COR-L47 (cell line): Measurements from ENCODE around the gene PCP2.
"Not testable (repeated sequence)": the region's sequence is repeated elsewhere in the genome, so short reads cannot be mapped to it uniquely, and the experiment has no call there.

Source experiments
- DNase-seq: peaks from one replicate; lab custom pipeline; 2025; lab: John Stamatoyannopoulos, UW

Gene PCP2

DNA sequence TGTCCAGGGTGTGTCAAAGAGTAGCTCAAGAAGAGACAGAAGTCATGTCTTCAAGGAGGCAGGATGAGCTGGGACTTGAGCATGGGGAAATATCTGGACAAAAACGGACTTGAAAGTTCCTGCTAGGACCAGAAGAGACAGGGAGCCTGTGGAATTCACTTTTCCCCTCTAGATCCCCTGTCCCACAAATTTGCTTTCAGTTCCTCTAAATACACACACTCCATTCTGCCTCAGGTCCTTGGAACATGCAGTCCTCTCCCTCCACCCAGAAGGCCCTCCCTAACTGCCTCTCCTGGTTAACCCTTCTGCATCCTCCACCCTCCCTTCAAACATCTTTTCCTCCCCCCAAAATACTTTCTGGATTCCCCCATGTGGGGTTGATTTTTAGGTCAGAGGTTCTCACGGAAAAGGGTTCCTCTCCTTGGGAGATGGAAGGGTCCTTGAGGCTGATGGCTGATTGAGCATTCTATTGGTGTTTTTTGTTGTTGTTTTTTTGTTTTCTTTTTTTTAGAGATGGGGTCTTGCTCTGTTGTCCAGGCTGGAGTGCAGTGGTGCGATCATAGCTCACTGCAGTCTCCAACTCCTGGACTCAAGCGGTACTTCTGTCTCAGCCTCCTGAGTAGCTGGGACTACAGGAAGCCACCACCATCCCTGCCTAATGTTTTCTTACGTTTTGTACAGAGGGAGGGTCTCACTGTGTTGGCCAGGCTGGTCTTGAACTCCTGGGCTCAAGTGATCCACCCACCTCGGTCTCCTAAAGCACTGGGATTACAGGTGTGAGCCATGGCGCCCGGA is 28.4 kb upstream of the PCP2 start:
- no peak for DNase-seq

DNA sequence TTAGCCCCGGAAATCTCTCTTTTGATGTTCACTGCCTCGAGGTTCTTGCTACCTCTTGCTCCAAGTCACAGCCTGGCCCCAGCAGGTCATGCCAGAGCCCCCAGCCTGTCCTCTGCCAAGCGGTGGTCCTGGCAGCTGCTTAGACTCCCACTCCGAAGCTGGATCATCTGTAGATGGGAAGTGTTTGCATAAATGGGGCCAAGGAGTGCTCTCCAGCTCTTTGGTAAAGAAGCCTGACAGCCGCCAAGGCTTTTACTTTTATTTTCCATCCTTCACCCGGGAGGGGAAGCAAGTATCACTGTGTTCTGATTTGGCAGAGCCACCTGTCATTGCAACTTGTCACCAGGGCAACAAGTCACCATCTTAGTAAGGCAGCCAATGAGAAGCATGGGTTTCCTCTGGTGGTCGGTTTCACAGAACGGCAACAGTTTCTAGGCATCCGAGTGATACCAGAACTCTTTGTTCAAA is 24.7 kb upstream of the PCP2 start:
- DNase-seq, result no peak

DNA sequence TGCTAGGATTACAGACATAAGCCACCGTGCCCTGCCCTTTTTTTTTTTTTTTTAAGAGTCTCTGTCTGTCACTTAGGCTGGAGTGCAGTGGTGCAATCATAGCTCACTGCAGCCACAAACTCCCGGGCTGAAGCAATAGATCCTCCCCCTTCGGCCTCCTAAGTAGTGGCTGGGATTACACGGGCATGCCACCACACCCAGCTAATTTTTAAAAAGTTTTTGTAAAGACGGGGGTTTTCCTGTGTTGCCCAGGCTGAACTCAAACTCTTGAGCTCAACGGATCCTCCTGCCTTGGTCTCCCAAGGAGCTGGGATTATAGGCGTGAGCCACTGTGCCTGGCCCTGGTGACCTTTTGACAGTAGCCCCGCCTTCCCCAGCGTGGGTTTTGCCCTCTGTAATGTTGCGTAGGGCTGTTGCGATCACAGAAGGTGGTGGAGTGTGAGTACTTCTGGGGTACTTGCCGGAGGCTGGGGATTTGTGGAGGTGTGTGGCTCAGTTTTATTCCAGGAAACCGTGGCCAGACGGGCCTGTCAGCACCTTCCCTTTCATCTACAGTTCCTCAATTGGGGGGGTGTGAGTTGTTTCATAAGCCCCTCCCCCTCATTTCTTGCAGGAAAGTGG is 23.7 kb upstream of the PCP2 start:
- no peak for DNase-seq

DNA sequence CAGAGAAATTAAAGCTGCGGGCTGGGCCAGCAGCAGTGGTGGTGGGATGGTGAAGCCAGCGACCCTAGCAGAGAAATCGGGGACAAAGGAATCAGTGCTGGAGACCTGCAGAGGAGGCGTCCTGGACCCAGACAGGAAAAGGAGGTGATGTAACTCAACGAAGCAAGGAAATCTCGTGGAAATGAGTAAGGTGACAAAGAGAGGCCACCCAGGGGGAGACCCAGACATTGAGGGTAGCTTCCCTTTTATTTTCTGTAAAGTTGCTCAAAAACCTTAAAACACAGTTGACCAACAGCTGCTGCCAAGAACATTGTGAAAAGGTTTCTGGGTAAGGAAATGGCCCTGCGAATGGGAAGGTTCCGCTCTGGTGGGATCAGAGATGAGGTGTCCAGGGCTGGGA is 22.1 kb upstream of the PCP2 start:
- DNase-seq, result no peak

DNA sequence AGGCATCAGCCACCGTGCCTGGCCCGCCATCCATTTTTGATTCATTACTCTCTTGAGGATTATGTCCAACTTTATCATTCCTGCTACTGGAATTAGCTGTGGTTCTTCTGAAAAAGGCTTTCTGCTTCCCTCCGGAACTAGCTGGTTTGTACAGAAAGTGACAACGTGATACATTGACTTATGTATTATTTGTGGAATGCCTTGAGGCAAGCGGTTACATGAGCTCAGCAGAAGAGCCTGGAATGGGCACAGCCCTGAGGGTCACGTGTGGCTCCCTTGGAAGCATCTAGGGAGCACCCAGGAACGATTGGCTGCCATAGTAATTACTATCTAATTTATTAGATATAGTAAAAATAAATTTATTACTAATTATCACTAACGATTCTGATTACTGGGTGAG is 20.9 kb upstream of the PCP2 start:
- DNase-seq, result no peak

DNA sequence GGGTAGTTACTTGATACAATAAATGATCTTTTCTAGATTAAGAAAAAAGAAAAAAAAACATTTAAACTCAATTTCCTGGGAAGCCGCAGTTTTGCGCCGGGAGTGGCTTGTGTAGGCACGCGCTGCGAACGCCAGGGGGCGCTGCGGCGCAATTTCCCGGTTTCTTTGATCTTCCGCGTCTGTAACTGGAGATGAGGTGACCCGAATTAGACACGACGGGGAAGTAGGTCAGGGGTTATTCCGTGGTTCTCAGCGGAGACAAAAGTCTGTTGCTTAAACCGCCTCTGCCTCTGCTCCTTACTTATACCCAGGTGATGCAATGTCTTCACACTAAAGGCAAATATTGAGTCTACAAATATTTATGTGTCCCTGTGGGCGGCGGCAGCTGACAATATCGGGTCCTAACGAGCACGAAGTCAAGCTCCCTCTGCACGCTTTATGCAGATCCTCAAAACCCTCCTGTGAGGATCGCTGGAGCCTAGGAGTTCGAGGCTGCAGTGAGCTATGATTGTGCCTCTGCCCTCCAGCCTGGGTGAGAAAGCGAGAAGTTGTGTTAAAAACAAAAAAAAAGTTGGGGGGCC is 18.6 kb upstream of the PCP2 start:
- DNase-seq, result peak; percentile 55

DNA sequence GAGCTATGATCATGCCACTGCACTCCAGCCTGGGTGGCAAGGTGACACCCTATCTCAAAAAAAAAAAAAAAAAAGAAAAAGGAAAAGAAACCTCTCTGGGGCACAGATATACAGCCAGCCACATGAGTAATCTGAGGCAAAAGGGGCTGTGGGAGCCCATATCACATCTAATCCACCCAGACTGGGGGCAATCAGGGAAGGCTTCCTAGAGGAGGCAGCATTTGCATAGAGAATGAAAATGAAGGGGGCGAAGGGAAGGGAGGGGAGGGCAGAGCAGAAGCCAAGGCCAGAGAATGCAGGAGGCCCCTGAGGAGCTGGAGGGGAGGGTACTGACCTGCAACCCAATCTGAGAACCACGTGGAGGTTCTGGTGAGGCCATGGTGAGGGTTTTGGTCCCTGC is 16.6 kb upstream of the PCP2 start:
- DNase-seq, result no peak

DNA sequence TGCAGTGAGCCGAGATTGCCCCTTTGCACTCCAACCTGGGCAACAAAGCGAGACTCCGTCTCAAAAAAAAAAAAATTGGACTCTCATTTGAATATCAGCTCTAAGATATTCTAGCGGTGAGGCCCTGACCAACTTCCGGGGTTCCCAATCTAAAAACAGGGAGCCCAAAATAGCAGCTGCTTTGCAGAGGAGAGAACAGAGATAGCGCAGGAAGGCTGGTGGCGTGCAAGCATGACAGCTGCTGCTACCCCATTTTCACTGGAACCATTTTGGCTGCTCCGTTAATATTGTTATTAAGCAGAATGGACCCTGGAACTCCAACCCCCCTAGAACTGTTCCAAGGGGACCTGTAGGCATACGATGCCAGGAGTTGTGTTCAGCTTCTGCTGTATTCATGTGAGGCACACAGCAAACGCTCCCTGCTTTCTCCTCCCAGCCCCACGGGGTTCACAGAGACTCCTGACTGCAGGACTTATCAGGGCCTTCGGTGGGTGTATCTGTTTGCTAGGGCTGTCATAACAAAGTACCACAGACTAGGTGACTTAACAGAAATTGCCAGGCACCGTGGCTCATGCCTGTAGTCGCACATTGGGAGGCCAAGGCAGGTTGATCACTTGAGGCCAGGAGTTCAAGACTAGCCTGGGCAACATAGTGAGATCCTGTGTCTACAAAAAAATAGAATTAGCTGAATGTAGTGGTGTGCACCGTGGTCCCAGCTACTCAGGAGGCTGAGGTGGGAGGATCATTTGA is 14.9 kb upstream of the PCP2 start:
- DNase-seq, result no peak

DNA sequence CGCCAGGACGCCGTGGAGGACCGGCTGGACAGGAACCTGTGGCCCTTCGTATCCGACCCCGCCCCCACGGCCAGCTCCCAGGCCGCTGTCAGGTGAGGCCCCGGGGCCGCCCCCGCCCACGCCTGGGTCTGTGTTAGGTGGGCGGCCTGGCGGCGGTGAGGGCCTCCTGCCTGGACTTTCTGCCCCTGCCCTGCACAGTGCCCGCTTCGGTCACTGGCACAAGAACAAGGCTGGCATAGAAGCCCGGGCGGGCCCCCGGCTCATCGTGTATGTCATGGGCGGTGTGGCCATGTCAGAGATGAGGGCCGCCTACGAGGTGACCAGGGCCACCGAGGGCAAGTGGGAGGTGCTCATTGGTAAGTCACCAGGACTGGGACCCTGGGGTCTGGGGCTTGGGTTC is 13.6 kb upstream of the PCP2 start:
- DNase-seq, result no peak

DNA sequence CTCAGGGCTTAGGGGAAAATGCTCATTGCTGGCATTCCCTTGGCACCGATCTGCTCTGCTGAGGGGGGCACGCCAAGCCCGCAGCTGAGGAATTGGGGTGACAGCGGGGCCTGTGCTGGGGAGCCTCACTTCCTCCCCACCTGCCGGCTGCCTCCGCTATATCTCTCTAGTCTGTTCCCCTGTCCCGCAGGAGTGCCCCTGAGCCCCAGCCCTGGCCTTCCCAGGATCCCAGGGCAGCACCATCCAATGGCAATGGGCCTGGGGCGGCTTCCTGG is 12.8 kb upstream of the PCP2 start:
- DNase-seq, result no peak

DNA sequence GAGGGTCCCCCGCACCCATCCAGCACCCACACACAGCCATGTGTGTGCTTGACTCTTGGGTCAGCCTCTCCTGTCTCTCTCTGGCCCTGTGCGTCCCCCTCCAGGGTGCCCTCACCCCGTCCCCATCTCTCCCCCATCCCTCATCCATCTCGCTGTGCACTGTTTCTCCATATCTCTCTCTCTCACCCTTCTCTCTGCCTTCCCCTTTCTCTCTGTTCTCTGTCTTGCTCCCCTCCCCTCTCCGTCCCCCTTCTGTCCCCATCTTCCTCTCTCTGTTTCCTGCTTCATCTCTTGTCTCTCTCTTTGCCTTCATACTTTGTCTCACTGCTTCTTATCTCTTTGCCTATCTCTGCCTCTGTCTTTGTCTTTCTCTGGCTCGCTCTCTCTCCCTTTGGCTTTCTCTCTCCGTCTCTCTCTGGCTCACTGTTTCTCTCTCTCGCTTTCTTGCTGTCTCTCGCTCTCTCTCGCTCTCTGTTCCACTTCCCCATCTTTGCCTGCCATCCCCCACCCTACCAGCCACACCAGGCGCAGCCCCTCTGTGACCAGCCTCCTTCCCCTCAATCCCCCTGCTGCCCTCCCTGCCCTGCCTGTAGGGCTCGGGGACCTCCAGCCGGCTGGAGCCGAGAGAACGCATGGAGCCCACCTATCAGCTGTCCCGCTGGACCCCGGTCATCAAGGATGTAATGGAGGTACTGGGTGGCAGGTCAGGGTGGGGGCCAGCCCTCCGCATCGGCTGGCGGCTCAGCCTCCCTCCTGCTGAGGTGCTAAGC is 12.3 kb upstream of the PCP2 start:
- no peak for DNase-seq

DNA sequence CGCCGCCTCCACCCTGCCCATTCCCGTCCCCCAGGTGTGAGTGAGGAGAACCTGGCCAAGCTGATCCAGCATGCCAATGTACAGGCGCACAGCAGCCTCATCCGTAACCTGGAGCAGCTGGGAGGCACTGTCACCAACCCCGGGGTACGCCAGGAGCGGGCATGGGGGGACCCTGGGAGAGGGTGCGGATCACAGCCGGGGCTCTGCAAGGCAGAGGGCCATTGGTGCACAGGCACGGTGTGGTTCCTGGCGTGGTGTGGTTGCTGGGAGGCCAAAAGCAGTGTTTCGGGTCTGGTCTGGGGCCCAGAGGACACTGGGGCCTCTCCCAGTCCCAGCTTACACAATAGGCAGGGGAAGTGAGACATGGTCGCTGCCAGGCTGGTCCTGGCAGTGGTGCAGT is 11.6 kb upstream of the PCP2 start:
- no peak for DNase-seq

DNA sequence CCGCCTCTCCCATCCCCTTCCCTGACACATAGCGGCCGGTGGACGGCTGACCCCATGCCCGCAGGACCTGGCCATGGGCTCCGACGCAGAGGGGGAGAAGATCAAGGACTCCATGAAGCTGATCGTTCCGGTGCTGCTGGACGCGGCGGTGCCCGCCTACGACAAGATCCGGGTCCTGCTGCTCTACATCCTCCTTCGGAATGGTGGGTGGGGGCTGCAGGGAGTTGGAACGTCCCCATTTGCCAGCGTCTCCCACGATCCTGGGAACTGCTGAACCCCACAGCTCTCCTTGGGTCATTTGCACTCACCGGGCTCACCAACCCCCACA is 11.0 kb upstream of the PCP2 start:
- no peak for DNase-seq

DNA sequence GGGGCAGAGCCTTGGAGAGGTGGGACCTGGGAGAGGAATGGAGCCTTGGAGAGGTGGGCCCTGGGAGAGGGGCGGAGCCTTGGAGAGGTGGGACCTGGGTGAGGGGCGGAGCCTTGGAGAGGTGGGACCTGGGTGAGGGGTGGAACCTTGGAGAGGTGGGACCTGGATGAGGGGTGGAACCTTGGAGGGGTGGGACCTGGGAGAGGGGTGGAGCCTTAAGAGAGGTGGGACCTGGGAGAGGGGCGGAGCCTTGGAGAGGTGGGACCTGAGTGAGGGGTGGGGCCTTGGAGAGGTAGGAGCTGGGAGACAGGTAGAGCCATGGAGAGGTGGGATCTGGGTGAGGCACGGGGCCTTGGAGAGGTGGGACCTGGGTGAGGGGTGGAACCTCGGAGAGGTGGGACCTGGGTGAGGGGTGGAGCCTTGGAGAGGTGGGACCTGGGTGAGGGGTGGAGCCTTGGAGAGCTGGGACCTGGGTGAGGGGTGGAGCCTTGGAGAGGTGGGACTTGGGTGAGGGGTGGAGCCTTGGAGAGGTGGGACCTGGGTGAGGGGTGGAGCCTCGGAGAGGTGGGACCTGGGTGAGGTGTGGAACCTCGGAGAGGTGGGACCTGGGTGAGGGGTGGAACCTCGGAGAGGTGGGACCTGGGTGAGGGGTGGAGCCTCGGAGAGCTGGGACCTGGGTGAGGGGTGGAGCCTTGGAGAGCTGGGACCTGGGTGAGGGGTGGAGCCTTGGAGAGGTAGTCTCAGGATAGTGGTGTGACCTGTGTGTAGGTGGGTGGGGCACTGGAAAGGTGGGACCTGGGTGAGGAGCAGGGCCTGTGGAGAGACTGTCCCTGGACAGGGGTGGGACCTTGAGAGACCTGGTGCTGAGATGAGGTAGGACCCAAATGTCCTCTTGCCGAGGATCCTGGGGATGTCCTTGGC is 10.4 kb upstream of the PCP2 start:
- DNase-seq, result not testable (repeated sequence)

DNA sequence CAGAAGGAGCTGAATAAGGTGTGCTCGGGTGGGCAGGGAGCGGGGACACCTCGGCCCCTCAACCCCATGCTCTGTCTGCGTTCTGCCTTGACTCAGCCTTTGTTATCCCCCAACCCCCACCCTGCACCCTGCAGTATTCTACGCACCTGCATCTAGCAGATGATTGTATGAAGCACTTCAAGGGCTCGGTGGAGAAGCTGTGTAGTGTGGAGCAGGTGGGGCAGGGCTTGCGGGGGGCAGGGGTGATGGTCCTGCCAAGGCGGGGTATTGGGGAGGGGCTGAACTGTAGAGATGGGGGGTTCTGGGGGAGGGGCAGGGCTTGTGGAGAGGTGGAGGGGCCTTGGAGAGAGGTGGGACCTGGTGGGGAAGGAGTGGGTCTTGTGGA is 9.5 kb upstream of the PCP2 start:
- DNase-seq, result no peak

DNA sequence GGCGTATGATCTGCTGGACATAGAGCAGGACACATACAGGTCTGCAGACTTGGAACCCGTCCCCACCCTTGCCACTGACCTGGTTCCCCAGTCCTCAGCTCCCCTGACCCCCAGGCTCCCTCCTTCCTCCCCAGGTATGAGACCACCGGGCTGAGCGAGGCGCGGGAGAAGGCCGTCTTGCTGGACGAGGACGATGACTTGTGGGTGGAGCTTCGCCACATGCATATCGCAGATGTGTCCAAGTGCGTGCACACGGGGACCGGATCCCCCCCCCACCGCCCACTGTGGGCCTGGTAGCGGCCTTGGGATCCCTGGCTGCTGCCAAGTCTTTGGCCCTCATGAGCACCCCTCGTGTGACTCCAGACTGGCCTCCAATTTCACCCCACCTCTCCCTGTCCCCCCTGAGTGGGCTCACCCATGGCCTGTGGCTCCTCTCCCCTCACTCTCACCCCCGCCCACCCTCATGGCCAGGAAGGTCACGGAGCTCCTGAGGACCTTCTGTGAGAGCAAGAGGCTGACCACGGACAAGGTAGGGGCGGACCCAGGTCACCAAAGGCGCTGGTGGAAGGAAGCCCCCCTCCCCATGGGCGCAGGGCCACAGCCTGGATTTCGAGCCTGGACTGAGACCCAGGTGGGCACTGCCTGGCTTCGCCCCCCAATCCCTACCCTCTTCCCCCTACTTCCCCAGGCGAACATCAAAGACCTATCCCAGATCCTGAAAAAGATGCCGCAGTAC is 8.9 kb upstream of the PCP2 start:
- no peak for DNase-seq

DNA sequence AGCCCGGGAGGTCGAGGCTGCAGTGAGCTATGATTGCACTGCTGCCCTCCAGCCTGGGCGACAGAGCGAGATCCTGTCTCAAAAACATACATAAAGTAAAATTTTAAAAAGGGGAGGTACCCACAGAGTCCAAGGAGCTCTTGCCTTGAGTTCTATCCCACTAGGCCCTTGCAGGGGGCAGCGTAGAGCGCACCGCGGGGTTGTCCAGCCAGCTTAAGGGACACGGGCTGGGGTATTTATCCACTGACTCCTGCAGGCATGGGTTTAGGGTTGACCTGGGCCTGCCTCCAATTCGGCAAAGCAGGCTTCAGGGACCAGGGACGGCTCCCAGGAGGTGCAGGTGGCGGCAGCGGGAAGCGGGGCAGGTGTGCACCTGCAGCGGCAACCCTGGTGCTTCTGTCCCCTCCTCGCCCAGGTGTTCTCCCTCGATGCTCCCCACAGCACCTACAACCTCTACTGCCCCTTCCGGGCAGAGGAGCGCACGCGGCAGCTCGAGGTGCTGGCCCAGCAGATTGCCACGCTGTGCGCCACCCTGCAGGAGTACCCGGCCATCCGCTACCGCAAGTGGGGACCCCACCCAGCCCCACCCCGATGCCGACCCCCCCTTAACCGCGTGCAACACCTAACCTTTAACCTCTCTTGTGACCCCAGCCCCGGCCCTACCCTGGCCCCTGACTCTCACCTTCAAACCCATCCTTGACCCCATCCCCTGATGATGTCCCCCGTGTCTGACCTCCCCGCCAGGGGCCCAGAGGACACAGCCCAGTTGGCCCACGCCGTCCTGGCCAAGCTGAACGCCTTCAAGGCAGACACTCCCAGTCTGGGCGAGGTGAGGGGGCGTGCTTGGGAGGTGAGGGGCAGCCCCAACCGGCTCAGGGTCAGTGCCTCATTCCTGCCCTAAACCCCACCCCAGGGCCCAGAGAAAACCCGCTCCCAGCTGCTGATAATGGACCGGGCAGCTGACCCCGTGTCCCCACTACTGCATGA is 8.1 kb upstream of the PCP2 start:
- DNase-seq, result no peak

DNA sequence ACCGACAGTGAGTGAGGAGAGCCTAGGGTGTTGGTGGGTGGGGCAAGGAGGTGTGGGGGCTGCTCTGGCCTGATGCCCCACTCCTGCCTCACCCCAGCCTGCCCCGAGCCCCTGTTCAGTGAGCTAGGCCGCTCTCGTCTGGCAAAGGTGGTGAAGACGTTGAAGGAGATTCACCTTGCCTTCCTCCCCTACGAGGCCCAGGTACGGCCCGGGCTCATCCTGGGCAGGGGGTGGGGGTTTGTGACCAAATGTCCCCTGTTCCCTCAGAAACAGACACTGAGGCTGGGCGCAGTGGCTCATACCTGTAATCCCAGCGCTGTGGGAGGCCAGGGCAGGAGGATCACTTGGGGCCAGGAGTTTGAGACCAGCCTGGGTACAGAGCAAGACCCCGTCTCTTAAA is 7.3 kb upstream of the PCP2 start:
- DNase-seq, result no peak

DNA sequence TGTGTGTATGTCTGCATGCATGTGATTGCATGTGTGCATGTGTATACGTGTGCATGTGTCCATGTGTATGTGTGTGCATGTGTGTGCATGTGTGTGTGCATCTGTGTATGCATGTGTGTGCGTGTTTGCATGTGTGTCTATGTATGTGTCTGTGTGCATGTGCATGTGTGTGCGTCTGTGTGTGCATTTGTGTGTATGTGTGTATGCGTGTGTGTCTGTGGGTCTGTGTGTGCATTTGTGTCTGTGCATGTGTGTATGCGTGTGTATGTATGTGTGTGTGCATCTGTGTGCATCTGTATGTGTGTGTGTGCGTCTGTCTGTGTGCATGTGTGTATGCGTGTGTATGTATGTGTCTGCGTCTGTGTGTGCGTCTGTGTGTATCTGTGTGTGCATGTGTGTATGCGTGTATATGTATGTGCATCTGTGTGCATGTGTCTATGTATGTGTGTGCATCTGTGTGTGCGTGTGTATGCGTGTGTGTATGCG is 6.4 kb upstream of the PCP2 start:
- no peak for DNase-seq
